Measurements from ENCODE around the gene NOC4L. TPM values are rescaled to one million over a fixed set of nuclear protein-coding genes. Genes with fewer than 3 reads are reported as not detected.

The NOC4L gene
- total and polyA plus RNA-seq, 7 donors, result 7.9 to 36.7 (median 25.7) TPM

GRCh38 chr12:132114667-132115066 is 29.6 kb upstream of the NOC4L start:
- no peak overlapping the region for H3K4me3 ChIP-seq
- DNase-seq (no peak), ATAC-seq (no peak)
- H3K36me3 ChIP-seq (ENCODE audit: insufficient read depth in 1 of 2, low read depth in 1 of 2), result peaks cover 3 to 68% of the 10 kb centered on the region in 2 donors
- no peaks in the 10 kb centered on the region for H3K9me3 ChIP-seq
- WGBS, 3 donors, result 90 to 97% (median 92%) methylated on average over 6 of the region's 6 CpGs
- no peak overlapping the region for H3K27ac ChIP-seq
- no peaks in the 10 kb centered on the region for H3K27me3 ChIP-seq (ENCODE audit: insufficient read depth in 3 of 3, low read length in 2 of 3)
- intact Hi-C loops (cut with DNase I), result no loop called here
- TF ChIP-seq, protein P1, sequence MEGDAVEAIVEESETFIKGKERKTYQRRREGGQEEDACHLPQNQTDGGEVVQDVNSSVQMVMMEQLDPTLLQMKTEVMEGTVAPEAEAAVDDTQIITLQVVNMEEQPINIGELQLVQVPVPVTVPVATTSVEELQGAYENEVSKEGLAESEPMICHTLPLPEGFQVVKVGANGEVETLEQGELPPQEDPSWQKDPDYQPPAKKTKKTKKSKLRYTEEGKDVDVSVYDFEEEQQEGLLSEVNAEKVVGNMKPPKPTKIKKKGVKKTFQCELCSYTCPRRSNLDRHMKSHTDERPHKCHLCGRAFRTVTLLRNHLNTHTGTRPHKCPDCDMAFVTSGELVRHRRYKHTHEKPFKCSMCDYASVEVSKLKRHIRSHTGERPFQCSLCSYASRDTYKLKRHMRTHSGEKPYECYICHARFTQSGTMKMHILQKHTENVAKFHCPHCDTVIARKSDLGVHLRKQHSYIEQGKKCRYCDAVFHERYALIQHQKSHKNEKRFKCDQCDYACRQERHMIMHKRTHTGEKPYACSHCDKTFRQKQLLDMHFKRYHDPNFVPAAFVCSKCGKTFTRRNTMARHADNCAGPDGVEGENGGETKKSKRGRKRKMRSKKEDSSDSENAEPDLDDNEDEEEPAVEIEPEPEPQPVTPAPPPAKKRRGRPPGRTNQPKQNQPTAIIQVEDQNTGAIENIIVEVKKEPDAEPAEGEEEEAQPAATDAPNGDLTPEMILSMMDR (IDR thresholded peaks at IDR 0.05), result no peak
- no peaks in the 10 kb centered on the region for H3K4me1 ChIP-seq

DNA sequence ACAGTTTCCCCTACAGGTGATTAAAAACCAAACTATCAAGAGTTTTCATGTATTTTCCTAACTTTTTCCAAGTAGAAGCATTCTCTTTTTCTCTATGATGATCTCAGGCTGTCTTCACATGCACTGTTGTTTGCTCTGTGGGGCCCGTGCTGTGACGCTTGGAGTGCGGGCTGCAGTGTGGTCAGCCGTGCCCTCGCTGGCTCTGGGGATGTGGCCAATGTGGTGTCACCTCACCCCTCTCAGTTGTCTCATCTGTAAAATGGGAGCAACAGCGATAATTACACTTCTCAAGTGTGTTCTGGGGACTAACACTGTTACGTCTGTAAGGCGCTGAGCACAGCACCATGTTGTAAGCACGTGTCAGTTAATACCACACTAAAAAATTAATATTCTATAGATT is 28.8 kb upstream of the NOC4L start:
- DNase-seq (no peak), ATAC-seq (no peak)
- intact Hi-C loops (cut with DNase I), result no loop called here
- Histone ChIP-seq H3K9me3 (no peaks in the 10 kb centered on the region), H3K36me3 (ENCODE audit: insufficient read depth in 1 of 2, low read depth in 1 of 2) (peaks cover 0 to 69% of the 10 kb centered on the region in 2 donors), H3K27ac (no peak overlapping the region), H3K4me3 (no peak overlapping the region), H3K27me3 (ENCODE audit: insufficient read depth in 3 of 3, low read length in 2 of 3) (no peaks in the 10 kb centered on the region), H3K4me1 (no peaks in the 10 kb centered on the region)
- WGBS, 3 donors, result 95 to 97% (median 95%) methylated on average over 9 of the region's 9 CpGs
- TF ChIP-seq, protein P1 (IDR thresholded peaks at IDR 0.05), result no peak

GRCh38 chr12:132116709-132117557 is 27.3 kb upstream of the NOC4L start:
- ATAC-seq (peak in 1 of 4 donors; percentile 10), DNase-seq (no peak)
- no peak overlapping the region for H3K4me3 ChIP-seq
- H3K36me3 ChIP-seq (ENCODE audit: insufficient read depth in 1 of 2, low read depth in 1 of 2), result peaks cover 2 to 69% of the 10 kb centered on the region in 2 donors
- WGBS, 3 donors, result 96 to 97% (median 96%) methylated on average over 53 to 58 of the region's 58 CpGs
- no peaks in the 10 kb centered on the region for H3K4me1 ChIP-seq
- TF ChIP-seq, protein P1 (IDR thresholded peaks at IDR 0.05), result no peak
- intact Hi-C loops (cut with DNase I), result no loop called here
- H3K27me3 ChIP-seq (ENCODE audit: insufficient read depth in 3 of 3, low read length in 2 of 3), result no peaks in the 10 kb centered on the region
- no peaks in the 10 kb centered on the region for H3K9me3 ChIP-seq
- no peak overlapping the region for H3K27ac ChIP-seq

DNA sequence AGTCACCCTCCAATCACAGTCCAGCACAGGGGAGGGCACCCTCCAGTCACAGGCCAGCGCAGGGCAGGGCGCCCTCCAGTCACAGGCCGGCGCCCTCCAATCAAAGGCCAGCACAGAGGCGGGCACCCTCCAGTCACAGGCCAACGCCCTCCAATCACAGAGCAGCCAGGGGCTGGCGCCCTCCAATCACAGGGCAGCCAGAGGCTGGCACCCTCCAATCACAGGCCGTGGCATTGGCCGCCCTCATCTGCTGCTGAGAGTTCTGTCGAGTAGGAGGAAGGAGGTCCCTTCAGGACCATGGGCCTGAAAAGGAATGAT is 26.7 kb upstream of the NOC4L start:
- 92 to 94% (median 92%) methylated on average over 7 to 10 of the region's 10 CpGs for WGBS, 3 donors
- Histone ChIP-seq H3K27me3 (ENCODE audit: insufficient read depth in 3 of 3, low read length in 2 of 3) (no peaks in the 10 kb centered on the region), H3K36me3 (ENCODE audit: insufficient read depth in 1 of 2, low read depth in 1 of 2) (peaks cover 3 to 74% of the 10 kb centered on the region in 2 donors), H3K4me1 (no peaks in the 10 kb centered on the region), H3K27ac (no peak overlapping the region), H3K4me3 (no peak overlapping the region), H3K9me3 (no peaks in the 10 kb centered on the region)
- intact Hi-C loops (cut with DNase I), result no loop called here
- ATAC-seq, result peak in 1 of 4 donors; percentile 36
- TF ChIP-seq, protein P1 (IDR thresholded peaks at IDR 0.05), result no peak
- DNase-seq, result no peak
